NCI-H2107 (cell line): ENCODE results near the gene MINDY4B.

Source experiments
- DNase-seq: peaks from one replicate; lab custom pipeline; 2025; lab: John Stamatoyannopoulos, UW

The MINDY4B gene

GRCh38 chr3:150905339-150905738, at the start of gene MINDY4B:
Gene MINDY4B, minus strand, starts transcription at chr3:150905439. Its CDS starts 0 bp downstream, at chr3:150905439.
- no peak for DNase-seq

GRCh38 chr3:150951923-150952322, 46.7 kb upstream of the MINDY4B start:
- no peak for DNase-seq

GRCh38 chr3:150945226-150946032, 40.2 kb upstream of the MINDY4B start:
- no peak for DNase-seq

GRCh38 chr3:150942221-150942620, 37.0 kb upstream of the MINDY4B start:
- DNase-seq, result no peak

DNA sequence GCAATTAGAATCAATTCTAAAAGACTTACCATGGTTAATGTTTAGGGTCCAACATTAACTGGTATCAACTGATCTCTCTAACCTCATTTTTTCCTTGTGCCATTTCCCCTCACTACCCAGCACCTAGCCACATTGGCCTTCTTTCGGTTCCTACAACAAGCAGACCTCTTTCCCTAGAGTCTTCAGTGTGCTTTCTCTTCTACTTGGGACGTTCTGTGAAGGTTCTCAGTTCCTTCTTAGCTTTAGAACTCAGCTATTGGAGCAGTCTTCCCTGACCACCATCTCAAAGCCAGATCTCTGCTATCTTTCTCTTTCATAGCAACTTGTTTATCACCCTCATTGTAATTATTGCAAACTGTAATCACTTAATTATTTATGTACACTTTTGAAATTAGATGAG, 31.5 kb upstream of the MINDY4B start:
- DNase-seq, result no peak

DNA sequence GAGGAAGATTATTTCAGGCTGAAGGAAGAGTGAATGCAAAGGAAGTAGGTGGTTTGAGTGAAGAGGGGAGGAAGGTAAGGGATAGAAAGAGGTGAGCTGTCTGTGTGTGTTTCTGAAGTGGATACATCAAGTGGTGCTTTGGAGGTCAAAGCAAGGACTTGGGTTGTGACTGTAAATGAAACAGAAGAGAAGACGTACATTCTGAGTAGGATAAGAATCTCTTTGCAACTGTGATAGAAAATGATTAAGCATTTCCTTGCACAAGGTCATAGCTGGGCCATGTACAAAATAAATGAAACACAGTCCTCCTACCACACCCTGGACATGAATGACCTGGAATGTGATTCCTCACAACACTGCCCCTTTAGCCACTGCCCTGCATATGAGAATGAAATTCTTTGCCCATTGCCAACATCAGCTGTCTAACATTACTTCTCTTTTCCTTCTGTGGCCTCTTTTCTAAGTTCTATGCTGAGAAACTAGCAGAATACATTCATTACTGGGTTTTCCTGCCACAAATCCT, 28.3 kb upstream of the MINDY4B start:
- no peak for DNase-seq

- DNase-seq, result no peak
Measured at GRCh38 chr3:150931745-150932144, 26.5 kb upstream of the MINDY4B start.

DNA sequence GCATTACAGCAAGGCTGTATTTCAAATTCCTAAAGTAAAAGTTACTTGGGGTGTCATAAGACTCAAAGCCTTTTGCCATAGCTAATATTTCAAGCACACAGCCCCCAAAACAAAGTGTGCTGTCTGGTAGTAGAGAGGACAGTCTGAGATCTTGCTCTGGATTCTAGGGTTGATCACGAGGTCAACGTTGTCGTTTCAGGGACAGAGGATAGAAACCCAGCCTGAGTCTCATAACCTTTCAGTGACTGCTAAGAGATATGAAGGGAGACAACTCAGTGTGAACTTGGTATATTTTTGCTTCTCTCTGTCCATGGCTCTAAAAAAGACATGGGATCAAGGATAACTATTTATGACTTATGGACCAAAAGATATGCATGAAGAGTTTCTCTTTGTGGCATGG, 25.6 kb upstream of the MINDY4B start:
- no peak for DNase-seq

- no peak for DNase-seq
Measured at GRCh38 chr3:150928234-150928633, 23.0 kb upstream of the MINDY4B start.

DNA sequence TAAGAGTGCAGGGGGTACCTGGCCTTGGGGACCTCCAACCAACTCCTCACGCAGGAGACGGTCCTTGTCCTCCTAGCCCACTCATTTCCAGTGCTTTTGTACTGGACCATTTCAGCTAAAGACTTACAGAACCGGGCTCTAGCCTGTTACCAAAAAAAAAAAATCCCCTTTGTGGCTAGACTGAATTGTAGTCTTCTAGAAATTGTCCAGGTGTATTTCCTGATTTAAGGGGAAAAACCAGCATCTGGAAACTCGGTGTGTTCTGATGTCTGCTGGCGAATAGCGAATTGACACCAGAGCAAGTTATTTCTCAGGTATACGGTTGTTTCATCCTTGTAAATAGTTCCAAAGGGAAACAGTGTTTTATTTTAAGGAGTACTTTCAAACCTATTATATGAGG, 21.1 kb upstream of the MINDY4B start:
- no peak for DNase-seq

DNA sequence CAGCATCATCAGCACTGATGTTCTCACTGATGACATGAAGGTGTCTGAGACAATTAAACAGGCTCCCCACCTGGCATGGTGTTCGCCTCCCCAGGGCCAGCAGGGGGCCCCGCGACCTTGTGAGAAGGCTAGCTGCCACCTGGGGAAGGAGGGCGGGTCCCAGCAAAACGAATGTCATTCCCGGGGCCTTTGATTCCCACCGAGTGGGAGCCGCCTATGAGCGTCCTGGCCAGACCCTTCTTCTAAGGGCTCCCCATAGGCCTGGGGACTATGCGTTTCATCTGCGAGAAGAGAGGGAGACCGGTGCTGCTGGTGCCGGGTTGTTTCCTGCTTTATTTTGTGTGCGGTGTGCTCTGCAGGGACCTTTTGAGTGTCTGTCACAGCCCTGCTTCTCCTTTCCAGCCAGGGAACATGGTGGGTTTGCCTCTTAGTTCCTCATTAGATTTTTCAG, 20.5 kb upstream of the MINDY4B start:
- DNase-seq, result peak; percentile 18

DNA sequence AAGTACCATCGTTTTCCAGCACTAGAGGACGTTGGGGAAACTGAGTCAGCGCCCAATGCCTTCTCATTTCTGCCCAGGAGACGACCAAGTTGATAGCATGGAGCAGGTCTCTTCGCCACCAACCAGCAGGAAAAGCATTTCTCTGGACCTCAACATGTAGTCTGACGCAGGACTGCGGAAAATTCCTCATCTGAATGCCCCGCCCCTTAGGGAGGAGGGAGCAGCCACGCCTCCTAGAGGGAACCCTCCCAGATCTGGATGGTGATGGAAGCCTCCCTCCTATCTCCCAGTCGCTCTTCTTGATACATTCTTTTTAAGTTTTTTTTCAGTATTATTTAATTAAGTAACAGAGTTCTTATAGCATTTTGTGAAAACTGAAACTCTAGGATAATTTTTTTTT, 17.4 kb upstream of the MINDY4B start:
- no peak for DNase-seq

DNA sequence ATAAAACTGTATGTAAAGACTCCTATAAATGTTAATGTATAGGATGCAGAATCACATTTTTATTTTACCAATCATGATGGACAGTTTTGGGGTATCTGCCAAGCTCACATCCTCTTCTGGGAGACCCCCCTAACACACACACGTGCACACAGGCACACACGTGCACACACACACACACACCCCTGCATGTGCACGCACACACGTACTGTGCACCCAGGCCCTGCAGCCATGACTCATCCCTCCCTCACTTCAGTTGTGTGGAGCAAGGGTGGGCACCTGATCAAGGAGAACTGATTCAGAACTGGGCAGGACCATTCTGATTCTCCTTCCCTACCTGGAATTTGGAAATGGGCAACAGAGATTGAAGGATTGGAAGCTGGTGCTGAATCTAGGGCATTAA, 16.0 kb upstream of the MINDY4B start:
- DNase-seq, result no peak

- no peak for DNase-seq
Measured at GRCh38 chr3:150920236-150920635, 15.0 kb upstream of the MINDY4B start.

- DNase-seq, result no peak
Measured at GRCh38 chr3:150917951-150918350, 12.7 kb upstream of the MINDY4B start.

DNA sequence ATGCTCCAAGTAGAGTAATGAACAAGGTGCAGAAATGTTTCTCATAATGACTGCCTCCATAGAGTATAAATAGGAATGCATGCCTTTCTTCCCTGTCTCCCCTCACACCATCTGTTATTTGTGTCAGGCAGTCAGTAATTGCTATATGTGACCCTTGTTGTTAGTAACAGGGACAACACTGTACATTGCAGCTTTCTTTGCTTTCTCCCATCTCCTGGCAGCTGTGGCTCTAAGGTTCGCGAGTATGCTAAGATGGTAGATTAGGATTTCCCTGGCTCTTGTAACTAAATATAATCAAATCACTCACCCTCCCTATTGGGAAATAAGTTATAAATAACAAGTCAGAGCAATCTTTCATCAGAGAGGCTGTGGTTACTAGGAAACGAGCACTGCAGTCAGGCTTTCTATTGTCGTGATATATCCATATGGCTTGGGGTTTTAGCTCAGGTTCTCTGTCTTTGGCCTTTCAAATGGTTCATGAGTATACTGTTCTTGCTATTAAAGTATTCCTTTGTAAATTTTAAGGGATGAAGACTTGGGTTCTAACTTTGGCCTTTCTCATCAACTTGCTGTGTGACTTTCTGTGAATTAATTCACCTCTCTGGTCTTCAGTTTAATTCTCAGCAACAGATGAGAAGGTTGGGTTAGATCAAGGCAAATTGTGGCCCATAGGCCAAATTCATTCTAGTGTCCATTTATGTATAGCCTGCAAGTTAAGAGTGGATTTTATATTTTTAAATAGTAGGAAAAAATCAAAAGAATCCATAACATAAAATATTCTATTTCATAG, 8.1 kb upstream of the MINDY4B start:
- no peak for DNase-seq

GRCh38 chr3:150912501-150912900, 7.3 kb upstream of the MINDY4B start:
- no peak for DNase-seq

DNA sequence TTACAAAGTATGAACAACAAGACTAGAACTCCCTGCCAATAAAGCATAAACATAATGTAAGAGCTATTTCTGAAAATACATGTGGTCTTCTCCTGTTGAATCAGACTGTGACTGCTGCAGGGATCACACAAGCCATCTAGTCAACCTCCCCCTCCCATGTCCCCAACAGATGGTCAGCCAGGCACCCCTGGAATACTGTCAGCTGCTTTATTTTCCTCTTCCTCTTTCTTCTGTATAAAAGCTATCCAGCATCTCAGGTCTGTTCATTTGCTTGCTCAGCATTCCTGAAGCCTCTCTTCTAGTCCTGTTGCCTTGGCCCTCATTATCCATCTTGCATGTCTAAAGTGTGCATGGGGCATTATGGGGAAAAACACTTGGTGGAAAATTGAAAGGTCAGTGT, 6.5 kb upstream of the MINDY4B start:
- no peak for DNase-seq

- DNase-seq, result no peak
Measured at GRCh38 chr3:150906461-150906860, 1.2 kb upstream of the MINDY4B start.

DNA sequence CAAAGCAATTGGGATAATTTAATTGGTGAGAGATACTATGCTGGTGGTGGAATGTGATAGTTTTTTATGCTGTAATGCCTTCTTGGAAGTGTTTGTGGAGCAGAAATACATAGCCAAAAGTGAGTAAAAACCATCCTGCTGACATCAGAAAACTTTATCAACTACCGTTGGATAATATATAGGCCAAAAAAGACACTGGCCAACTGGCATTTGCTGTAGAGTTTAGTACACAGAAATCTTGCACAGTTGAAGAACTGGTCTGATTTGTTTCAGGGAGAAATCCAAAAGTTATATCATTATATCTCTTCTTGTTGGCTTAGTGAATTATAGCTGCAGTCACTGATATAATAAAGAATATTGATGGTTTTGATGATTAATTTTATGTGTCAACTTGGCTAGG, 507 bp upstream of the MINDY4B start:
- DNase-seq, result no peak

DNA sequence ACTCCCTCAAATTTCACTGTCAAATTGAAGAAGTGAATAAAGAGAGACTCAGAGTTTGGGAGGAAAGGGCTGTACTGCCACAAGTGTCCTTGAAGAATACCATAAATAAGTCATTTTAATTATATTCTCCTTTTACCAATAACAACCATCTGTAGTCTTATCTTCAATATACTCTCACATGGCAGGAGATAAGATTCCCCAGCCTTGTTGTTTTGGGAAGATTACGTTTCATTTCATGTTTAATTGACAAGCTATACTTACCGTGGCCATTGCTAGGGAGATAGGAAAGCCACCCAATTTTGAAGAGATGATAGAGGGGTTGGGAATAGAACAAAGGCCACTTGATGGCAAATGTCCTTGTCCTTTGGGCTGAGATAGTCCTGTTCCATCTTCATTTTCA, 2.3 kb downstream of the MINDY4B start:
- DNase-seq, result no peak

- no peak for DNase-seq
Measured at GRCh38 chr3:150901793-150902192, 3.4 kb downstream of the MINDY4B start.

GRCh38 chr3:150899141-150899540, 6.1 kb downstream of the MINDY4B start:
- DNase-seq, result no peak
